NCI-H460 (cell line): Measurements from ENCODE around the gene CDH26. TPM values are rescaled to one million over a fixed set of nuclear protein-coding genes. Genes with fewer than 3 reads are reported as not detected.

Experiments used
- DNase-seq: peaks from one replicate; pipeline ENCODE4 v3.0.0-alpha.2; 2016; ENCODE audit warnings: low read depth; ENCODE audit errors: extremely low read depth
- total RNA-seq: library from RNA; depleted of rRNA; stranded (reverse); fragments of >200 nt; shearing (Covaris generic); gene quantifications from 2 replicates; pipeline ENCODE4 v1.2.3, GENCODE V29; 2014; rRNA removed

The CDH26 gene
- total RNA-seq, 1 experiment from 2014 or later, result 0.22 TPM

DNA sequence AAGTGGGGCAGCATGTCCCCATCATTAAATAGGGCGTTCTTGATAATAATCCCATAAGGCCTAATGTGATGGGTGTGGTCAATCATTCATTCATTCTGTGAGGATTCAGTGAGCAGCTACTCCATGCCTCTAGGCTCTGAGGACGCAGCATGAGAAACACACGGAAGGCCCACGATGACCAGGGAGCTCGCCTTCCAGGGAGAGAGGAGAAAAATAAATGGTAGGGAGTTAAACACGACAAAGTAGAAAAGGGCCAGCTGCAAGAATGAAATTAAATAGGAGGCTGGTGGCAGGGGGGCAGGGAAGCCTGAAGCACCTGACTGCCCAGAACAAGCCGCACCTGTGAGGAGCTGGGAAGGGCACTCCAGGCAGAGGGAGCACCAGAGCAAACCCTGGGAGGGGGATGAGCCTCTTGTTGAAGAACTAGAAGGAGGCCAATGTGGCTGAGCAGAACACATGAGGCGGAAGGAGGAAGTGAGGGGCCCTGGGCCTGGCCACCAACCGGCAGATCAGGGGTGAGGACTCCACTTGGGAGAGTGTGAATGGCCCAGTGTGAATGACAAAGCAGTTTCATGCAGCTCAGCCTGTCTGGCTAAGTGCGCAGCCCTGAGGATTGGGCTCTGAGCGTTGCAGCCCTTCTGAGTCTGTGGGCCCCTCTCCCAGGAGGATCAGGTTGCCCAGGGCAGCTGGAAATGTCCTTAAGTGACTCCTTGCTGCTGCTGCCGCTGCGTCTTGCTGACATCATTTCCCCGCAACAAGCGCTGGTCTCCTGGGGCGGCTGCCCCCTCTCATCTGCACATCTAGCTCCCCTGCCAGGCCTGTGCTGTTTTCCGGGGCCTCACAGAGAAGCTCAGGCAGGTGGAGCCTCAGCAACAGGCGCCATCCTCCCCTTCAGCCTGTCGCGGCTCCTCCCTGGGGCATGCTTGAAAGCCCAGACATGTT, 99.9 kb downstream of the CDH26 start:
- no peak for DNase-seq

- DNase-seq, result no peak
Observed at GRCh38 chr20:60058879-60059278, 100.7 kb downstream of the CDH26 start.

DNA sequence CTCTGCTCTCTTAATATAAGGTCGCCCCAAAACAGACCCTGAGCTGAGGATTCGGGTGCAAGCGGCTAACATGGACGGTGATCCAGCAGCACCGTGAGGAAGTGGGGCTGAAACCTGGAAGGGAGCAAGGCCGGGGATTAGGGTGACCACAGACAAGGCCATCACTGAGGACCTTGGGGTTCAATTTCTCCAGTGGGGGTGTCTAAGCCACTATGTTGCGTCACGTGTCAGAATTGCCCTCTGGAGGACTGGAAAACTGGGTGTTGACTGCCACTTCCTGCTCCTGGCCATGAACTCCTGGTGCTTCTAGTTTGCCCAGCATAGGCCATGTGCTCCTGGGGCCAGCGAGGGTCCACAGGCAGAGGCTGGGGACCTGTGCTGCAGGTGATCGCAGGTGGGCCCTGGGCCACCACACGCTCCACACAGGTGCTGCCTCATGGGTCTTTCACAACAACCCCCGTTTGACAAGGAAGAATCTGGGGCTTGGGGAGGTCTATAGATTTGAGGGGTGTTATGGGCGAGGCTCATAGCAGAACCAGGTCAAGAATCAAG, 101.9 kb downstream of the CDH26 start:
- DNase-seq, result no peak

- DNase-seq, result no peak
Observed at GRCh38 chr20:60060593-60060992, 102.4 kb downstream of the CDH26 start.

DNA sequence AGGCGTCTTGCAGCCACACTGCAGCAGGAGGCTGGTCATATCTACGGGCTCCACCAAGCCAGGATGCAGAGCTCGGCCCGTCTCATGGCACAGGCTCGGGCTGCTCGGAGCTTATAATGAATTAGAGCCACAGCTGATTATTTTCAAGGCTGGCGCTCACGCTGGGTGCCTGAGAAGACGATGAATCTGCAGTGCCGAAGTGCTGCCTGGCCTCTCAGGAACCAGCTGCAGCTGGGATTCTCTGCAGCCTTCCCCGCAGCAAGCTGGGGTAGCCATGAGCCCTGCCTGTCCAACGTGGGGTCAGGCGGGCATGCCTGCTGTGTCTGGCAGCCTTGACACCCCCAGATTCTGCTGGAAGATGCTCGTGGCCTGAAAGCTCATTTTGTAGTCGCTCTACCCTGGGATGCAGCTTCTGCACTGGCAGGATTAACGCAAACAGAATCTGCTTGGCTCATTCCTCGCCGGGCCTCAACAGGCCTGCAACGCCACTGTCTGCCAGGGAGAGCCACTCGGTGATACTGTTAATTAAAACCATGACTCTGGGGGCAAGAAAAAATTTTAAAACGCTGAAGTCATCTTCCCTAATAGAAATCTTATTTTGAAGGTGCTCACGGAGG, 104.3 kb downstream of the CDH26 start:
- no peak for DNase-seq

DNA sequence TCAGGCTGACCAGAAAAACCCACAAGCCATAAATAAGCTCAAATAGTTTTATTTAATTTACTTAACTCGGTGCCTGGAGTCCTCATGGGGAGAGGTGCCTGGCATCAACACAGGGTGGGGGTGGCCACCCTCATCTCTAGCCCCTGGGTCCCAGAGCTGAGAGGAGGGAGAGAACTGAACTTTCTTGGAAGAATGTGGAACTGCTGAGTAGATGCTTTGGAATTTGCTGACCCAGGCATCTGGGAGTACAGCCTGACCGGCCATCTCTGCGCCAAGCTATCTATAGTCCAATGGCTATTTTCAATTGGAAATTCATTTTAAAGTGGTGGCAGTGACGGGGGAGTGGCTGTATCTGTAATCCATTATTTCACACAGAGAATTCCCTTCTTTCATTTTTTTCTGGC, 104.8 kb downstream of the CDH26 start:
- no peak for DNase-seq

DNA sequence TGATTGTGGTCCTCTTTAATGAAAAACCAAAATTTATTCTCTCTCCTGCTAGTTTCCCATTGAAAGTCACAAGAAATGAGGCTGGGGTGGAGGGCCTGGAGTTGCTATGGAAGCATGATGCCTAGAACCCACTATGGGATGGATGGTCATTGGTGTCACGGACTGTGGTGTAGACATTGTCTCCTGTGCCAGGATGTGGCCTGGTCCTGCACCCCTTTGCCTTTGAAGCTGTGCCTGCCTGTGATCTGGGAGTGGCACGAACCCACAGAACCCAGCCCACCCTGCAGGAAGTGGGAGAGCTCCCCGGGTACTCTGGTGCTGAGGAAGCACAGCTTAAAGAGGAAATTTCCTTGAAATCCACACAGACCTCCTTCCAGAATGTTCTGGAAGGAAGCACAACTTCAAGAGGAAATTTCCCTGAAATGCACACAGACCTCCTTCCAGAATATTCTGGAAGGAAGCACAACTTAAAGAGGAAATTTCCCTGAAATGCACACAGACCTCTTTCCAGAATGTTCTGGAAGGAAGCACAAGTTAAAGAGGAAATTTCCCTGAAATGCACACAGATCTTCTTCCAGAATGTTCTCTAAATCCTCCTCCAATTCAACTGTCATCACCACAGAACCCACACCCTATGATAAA, 105.6 kb downstream of the CDH26 start:
- no peak for DNase-seq

Other genes with a start within 250 kb of the CDH26 start
- 1.3 and 2.6 TPM in 2 replicates for gene SYCP2, start 24.8 kb upstream of the CDH26 start, total RNA-seq
- gene PPP1R3D, start 18.1 kb upstream of the CDH26 start, total RNA-seq, result 10.2 TPM in 2 replicates
- gene FAM217B, start 18.0 kb upstream of the CDH26 start, total RNA-seq, result 7.2 and 10.7 TPM in 2 replicates